ENCODE results near the gene DCBLD2.

Gene DCBLD2

GRCh38 chr3:98765721-98766120 is 135.8 kb downstream of the DCBLD2 start:
- no peak for DNase-seq

DNA sequence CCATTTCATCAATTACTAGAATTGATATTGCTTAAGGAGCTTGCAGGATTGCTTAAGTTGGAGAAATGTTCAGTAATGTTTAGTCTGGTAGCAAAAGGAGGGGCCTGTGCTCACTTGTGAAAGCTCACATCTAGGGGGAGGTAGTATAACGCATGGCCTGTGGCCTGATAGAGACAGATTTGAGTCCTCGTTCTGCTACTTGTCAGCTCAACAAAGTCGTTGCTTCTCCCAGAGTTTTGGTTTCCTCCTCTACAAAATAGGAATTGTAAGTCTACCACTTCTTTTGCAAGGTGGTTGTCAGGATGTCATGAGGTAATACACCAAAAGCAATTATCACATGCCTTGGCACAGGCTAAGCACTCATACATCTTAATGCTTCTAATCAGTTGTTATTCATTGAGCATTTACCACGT is 137.0 kb downstream of the DCBLD2 start:
- DNase-seq, result no peak

DNA sequence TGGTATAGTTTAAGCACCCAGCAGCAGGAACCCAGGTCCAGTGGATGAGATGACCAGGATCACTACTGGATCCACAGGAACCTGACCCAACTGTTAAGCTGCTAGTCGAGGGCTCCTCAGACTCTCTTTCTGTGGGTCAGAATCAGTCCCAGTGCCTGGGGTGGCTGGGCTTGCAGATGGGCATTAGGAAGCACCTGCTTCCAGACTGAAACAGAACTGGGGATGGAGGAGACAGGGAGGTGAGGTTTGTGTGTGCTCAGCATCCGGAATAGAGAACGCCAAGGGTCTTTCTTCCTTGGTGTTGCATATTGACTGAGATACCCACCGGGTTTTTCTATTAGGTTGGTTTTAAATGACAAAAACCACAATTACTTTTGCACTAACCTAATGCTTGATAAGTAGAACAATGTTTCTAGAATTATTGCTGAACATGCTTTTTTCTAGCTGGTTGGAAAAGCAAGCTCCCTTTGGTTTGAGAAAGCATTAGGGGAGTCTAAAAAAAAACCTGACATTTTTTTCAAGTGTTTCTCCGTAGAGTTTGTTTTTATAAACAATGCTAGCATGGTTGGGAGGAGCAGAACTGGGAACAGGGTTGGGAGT is 137.6 kb downstream of the DCBLD2 start:
- DNase-seq, result no peak

- DNase-seq, result no peak
Observed at GRCh38 chr3:98763076-98763475, 138.4 kb downstream of the DCBLD2 start, which contains the start of gene ST3GAL6. Gene ST3GAL6 (plus strand): TSS chr3:98763340. CDS start chr3:98768441, 5,101 bp downstream.

DNA sequence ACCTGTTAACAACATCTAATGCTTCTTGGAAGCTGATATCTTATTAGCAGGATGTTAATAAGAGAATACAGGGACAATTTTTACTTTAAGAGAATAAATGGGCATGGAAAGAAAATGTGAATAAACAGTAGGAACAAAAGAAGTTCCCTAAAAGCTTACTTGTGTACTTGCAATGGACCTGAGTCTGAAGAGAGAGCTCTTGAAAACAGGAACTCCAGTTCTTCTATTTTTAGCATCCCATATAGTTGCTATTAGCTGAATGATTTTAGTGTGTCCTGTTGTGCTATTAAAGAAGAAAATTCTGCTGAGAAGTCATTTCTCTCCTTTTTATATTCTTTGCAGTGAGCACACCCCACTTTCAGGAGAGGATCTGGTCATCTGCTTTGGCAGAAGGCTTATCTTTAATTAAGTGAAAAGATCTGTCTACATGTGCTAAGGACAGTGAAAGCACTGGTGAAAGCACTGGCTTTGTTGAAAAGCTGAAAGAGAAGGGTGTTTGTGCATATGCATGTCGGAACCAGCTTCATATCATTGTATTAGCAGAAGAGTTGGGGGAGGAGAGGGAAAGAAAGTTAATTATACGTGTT is 139.8 kb downstream of the DCBLD2 start:
- DNase-seq, result no peak

GRCh38 chr3:98759629-98760028 is 141.9 kb downstream of the DCBLD2 start:
- DNase-seq, result no peak

DNA sequence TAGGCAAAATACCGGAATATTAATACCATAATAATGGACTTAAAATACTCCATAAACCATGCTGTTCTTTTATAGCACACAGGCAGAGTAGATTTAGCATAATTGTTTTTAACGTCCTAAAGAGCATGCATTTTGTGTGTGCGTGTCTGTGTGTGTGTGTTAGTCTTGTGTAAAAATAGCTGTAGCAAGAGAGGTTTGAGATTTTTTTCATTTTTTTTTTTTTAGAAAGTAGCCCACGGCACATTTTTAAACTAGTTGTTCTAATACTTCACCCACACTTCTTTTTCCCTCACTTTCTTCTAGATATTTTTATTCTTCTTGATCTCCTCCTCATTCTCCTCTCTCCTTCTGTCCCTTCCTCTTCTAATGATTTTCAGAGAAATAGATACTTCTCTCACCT is 145.9 kb downstream of the DCBLD2 start:
- DNase-seq, result no peak

- no peak for DNase-seq
Observed at GRCh38 chr3:98754483-98754882, 147.0 kb downstream of the DCBLD2 start.

GRCh38 chr3:98750276-98750919 is 151.1 kb downstream of the DCBLD2 start:
- no peak for DNase-seq

DNA sequence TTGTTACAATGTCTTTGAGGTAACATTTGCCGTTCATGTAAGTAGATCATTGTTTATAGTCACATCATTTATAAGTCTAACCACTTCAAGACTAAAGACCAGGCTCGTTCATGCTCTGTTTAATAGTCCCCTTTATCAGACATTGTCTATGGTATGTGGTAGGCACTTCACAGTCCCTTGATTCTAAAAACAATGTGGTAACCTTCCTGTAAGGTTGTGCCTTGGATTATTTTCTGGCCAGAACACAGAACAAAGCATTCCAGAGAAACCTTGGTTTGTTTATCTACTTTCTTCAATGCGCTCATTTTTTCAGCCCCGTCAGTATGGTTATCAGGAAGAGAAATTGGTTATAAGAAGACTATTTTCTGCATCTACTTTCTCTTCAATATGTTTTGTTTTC is 154.6 kb downstream of the DCBLD2 start:
- DNase-seq, result no peak

DNA sequence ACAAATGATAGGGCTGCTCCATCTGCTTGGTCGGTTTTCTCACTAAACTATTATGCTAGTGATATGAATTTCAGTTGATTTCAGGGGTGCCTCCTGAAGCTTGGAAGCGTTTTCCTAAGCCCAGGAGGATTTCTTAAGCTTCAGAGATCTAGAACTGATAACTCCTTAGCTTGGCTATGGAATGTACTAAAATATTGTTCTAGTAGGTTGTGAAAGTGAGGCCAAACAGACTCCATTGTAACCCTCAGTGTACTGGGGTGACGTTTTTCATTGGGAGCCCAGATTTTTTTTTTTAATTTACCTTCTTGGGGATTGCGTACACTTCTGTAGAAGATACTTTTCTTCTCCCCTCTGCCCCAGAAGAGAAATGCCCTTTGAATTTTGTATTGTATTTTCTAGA is 155.4 kb downstream of the DCBLD2 start:
- DNase-seq, result no peak
